ENCODE results near the gene RAVER1. TPM values are rescaled to one million over a fixed set of nuclear protein-coding genes. Genes with fewer than 3 reads are reported as not detected.

Gene RAVER1
- total RNA-seq, 2 experiments from 2014 or later = 103 to 107 TPM

GRCh38 chr19:10278935-10279334, 54.4 kb downstream of the RAVER1 start:
- H3K9me3 Mint-ChIP-seq = no peaks in the 10 kb centered on the region
- H3K27ac Mint-ChIP-seq = no peak overlapping the region
- peaks cover 42% of the 10 kb centered on the region for H3K36me3 Mint-ChIP-seq
- H3K4me3 Mint-ChIP-seq = no peak overlapping the region
- peaks cover 16% of the 10 kb centered on the region for H3K4me1 Mint-ChIP-seq
- no peak for DNase-seq
- H3K27me3 Mint-ChIP-seq = no peaks in the 10 kb centered on the region

DNA sequence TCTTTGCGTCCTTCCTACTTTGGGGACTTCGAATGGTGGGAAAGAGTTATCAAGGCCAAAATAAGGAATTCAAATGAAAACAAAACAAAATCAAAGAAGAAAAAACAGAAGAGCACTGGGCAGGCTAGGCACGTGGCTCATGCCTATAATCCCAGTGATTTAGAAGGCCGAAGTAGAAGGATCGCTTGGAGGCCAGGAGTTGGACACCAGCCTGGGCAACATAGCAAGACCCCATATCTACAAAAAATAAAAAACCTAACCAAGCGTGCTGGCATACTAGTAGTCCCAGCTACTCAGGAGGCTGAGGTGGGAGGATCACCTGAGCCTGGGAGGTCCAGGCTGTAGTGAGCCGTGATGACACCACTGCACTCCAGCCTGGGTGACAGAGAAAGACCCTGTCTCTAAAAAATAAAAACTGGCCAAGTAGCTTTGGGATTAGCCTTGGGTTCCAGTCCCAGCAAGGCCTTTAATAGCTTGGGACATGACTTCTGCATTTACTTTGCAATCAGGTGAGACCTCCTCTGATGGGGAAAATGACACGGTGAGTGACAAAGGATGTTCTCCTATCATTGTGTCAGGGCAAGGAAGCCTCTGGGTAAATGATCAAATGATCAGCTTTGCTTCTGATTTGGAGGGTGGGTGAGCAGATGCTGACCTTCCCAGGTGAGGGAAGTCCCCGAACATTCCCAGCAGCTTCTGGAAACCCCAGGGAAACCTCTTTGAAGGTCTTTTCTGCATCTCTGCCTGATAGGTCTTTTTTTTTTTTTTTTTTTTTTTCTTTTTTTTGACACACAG, 55.3 kb downstream of the RAVER1 start:
- Mint-ChIP-seq H3K36me3 (peaks cover 38% of the 10 kb centered on the region), H3K27ac (no peak overlapping the region)

GRCh38 chr19:10274589-10274988, 58.7 kb downstream of the RAVER1 start:
- Mint-ChIP-seq H3K4me3 (no peak overlapping the region), H3K27me3 (no peaks in the 10 kb centered on the region), H3K27ac (peak overlapping the region; percentile 36), H3K36me3 (peaks cover 32% of the 10 kb centered on the region), H3K4me1 (peaks cover 30% of the 10 kb centered on the region), H3K9me3 (no peaks in the 10 kb centered on the region)
- DNase-seq = no peak

More for the DNA sequence above, 55.3 kb downstream of the RAVER1 start:
- DNase-seq = no peak
- Mint-ChIP-seq H3K9me3 (no peaks in the 10 kb centered on the region), H3K27me3 (no peaks in the 10 kb centered on the region), H3K4me1 (peaks cover 16% of the 10 kb centered on the region), H3K4me3 (no peak overlapping the region)

DNA sequence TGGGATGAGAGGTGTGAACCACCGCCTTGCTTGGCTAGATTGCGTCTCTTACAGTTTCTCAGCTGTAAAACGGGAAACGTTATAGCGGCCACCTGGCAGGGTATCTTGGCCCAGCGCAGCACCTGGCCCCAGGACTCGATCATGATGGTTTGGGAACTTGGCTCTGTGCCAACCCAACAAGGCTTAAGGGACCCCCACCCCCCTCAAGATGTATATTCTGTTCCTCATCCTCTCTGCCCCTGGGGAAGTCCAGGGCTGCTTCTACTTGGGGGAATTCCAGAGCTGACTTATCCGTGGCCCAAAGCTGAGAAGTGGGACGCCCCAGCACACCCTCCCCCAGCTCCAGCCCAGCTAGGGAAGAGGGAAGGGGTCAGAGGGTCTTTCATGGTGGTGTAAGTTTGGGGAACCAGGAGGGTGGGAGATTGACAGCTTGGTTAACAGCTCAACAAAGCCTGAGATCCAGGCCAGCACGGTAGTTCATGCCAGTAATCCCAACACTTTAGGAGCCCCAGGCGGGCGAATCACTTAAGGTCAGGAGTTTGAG, 61.7 kb downstream of the RAVER1 start:
- peak; percentile 40 for DNase-seq
- Mint-ChIP-seq H3K36me3 (peaks cover 18% of the 10 kb centered on the region), H3K27me3 (no peaks in the 10 kb centered on the region), H3K4me3 (peak overlapping the region; percentile 86), H3K4me1 (peaks cover 27% of the 10 kb centered on the region), H3K9me3 (no peaks in the 10 kb centered on the region), H3K27ac (peak overlapping the region; percentile 92)

DNA sequence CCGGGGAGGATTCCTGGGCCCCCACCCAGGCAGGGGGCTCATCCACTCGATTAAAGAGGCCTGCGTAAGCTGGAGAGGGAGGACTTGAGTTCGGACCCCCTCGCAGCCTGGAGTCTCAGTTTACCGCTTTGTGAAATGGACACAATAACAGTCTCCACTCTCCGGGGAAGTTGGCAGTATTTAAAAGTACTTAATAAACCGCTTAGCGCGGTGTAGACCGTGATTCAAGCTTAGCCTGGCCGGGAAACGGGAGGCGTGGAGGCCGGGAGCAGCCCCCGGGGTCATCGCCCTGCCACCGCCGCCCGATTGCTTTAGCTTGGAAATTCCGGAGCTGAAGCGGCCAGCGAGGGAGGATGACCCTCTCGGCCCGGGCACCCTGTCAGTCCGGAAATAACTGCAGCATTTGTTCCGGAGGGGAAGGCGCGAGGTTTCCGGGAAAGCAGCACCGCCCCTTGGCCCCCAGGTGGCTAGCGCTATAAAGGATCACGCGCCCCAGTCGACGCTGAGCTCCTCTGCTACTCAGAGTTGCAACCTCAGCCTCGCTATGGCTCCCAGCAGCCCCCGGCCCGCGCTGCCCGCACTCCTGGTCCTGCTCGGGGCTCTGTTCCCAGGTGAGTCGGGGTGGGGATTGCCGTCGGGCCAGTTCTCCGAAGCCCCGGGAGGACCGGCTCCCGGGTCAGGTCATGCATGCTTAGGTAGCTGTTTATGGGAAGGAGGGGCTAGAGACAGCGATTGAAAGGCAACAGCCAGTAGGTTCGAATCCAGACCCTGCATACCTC, 62.5 kb downstream of the RAVER1 start, which contains the start of gene ICAM1:
Gene ICAM1, plus strand, starts transcription at position 505 of the 779 bp plus-strand sequence. Its CDS starts 40 bp downstream, at position 545.
- no peaks in the 10 kb centered on the region for H3K9me3 Mint-ChIP-seq
- H3K27ac Mint-ChIP-seq = peak within 1 kb of the TSS; percentile 92
- peaks cover 18% of the 10 kb centered on the region for H3K36me3 Mint-ChIP-seq
- DNase-seq = peak; percentile 82
- no peaks in the 10 kb centered on the region for H3K27me3 Mint-ChIP-seq
- peaks cover 27% of the 10 kb centered on the region for H3K4me1 Mint-ChIP-seq
- peak within 1 kb of the TSS; percentile 86 for H3K4me3 Mint-ChIP-seq

GRCh38 chr19:10270180-10270615, 63.1 kb downstream of the RAVER1 start:
- peaks cover 18% of the 10 kb centered on the region for H3K36me3 Mint-ChIP-seq

DNA sequence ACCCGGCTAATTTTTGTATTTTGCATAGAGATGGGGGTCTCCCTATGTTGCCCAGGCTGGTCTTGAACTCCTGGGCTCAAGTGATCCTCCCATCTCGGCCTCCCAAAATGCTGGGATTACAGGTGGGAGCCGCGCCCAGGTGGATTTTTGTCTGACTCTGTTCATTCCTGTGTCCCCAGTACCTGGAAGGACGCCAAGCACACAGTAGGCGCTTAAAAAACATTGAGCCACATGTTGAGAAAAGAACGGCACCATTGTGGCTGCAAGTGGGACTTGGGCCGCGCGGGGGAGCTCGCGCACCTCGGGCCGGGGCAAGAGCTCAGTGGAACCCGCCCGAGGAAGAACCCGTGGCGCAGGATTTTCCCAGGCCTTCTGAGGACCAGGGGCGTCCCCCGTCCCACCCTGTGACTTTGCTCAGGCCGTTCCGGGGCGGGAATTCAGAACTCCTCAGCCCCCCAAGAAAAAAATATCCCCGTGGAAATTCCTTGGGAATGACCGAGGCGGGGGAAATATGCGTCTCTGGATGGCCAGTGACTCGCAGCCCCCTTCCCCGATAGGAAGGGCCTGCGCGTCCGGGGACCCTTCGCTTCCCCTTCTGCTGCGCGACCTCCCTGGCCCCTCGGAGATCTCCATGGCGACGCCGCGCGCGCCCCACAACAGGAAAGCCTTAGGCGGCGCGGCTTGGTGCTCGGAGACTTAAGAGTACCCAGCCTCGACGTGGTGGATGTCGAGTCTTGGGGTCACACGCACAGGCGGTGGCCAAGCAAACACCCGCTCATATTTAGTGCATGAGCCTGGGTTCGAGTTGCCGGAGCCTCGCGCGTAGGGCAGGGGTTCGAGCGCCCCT, 63.8 kb downstream of the RAVER1 start:
- Mint-ChIP-seq H3K4me3 (peak overlapping the region; percentile 86), H3K27ac (peak overlapping the region; percentile 92), H3K27me3 (no peaks in the 10 kb centered on the region), H3K9me3 (no peaks in the 10 kb centered on the region), H3K4me1 (peaks cover 25% of the 10 kb centered on the region), H3K36me3 (peaks cover 13% of the 10 kb centered on the region)
- DNase-seq = peak; percentile 88

More at GRCh38 chr19:10270180-10270615, 63.1 kb downstream of the RAVER1 start:
- Mint-ChIP-seq H3K4me3 (peak overlapping the region; percentile 86), H3K9me3 (no peaks in the 10 kb centered on the region), H3K27ac (peak overlapping the region; percentile 92), H3K27me3 (no peaks in the 10 kb centered on the region), H3K4me1 (peaks cover 27% of the 10 kb centered on the region)
- DNase-seq = peak; percentile 78

- H3K4me1 Mint-ChIP-seq = peaks cover 22% of the 10 kb centered on the region
- no peak overlapping the region for H3K27ac Mint-ChIP-seq
- peaks cover 8% of the 10 kb centered on the region for H3K36me3 Mint-ChIP-seq
- no peaks in the 10 kb centered on the region for H3K9me3 Mint-ChIP-seq
- H3K4me3 Mint-ChIP-seq = no peak overlapping the region
- no peak for DNase-seq
- no peaks in the 10 kb centered on the region for H3K27me3 Mint-ChIP-seq
Measured at GRCh38 chr19:10268071-10268470, 65.3 kb downstream of the RAVER1 start.

GRCh38 chr19:10266706-10267105, 66.6 kb downstream of the RAVER1 start:
- no peak overlapping the region for H3K27ac Mint-ChIP-seq
- no peak overlapping the region for H3K4me3 Mint-ChIP-seq
- H3K9me3 Mint-ChIP-seq = no peaks in the 10 kb centered on the region
- H3K27me3 Mint-ChIP-seq = no peaks in the 10 kb centered on the region
- no peak for DNase-seq
- H3K4me1 Mint-ChIP-seq = peaks cover 16% of the 10 kb centered on the region
- peaks cover 3% of the 10 kb centered on the region for H3K36me3 Mint-ChIP-seq

Other genes with a start within 250 kb of the RAVER1 start
- 10 to 100 TPM; 46.8 to 47.0 TPM for gene SHFL, start 247.2 kb downstream of the RAVER1 start, total RNA-seq
- gene ANGPTL6, start 230.9 kb downstream of the RAVER1 start, total RNA-seq = 1 to 10 TPM; 8.5 to 9.8 TPM
- 100 to 1,000 TPM; 214 to 227 TPM for gene PPAN, start 227.2 kb downstream of the RAVER1 start, total RNA-seq
- gene P2RY11, start 221.8 kb downstream of the RAVER1 start, total RNA-seq = 10 to 100 TPM; 57.8 to 64.0 TPM
- 100 to 1,000 TPM; 287 to 293 TPM for gene EIF3G, start 213.6 kb downstream of the RAVER1 start, total RNA-seq
- 100 to 1,000 TPM; 337 to 352 TPM for gene DNMT1, start 138.6 kb downstream of the RAVER1 start, total RNA-seq
- 1 to 10 TPM; 7.7 to 7.9 TPM for gene S1PR2, start 102.2 kb downstream of the RAVER1 start, total RNA-seq
- 100 to 1,000 TPM; 179 to 182 TPM for gene MRPL4, start 81.3 kb downstream of the RAVER1 start, total RNA-seq
- gene ICAM1, start 62.4 kb downstream of the RAVER1 start, total RNA-seq = 10 to 100 TPM; 33.2 to 33.6 TPM
- gene ICAM4, start 46.6 kb downstream of the RAVER1 start, total RNA-seq = under 1 TPM; 0.25 to 0.38 TPM
- 1 to 10 TPM in 1 of 2 experiments, under 1 TPM in 1; 0.95 to 1.0 TPM for gene ICAM5, start 43.6 kb downstream of the RAVER1 start, total RNA-seq
- gene ZGLP1, start 23.7 kb downstream of the RAVER1 start, total RNA-seq = 1 to 10 TPM; 3.4 to 4.0 TPM
- gene FDX2, start 17.5 kb downstream of the RAVER1 start, total RNA-seq = 10 to 100 TPM; 18.3 to 19.6 TPM
- 10 to 100 TPM; 76.3 to 79.6 TPM for gene ICAM3, start 6.1 kb upstream of the RAVER1 start, total RNA-seq
- 100 to 1,000 TPM; 153 to 155 TPM for gene TYK2, start 47.0 kb upstream of the RAVER1 start, total RNA-seq
- 100 to 1,000 TPM; 242 to 252 TPM for gene CDC37, start 70.0 kb upstream of the RAVER1 start, total RNA-seq
- 10 to 100 TPM; 10.6 to 11.4 TPM for gene PDE4A, start 87.0 kb upstream of the RAVER1 start, total RNA-seq
- gene KEAP1, start 169.8 kb upstream of the RAVER1 start, total RNA-seq = 10 to 100 TPM; 69.3 to 72.2 TPM
- gene S1PR5, start 183.9 kb upstream of the RAVER1 start, total RNA-seq = not detected
- 10 to 100 TPM; 25.1 to 26.4 TPM for gene ATG4D, start 210.4 kb upstream of the RAVER1 start, total RNA-seq
- gene KRI1, start 232.5 kb upstream of the RAVER1 start, total RNA-seq = 10 to 100 TPM; 66.3 to 69.2 TPM
- gene CDKN2D, start 235.4 kb upstream of the RAVER1 start, total RNA-seq = 10 to 100 TPM; 55.8 to 62.3 TPM